GM21786 (cell line): Measurements from ENCODE around the gene UBA3.

Experiments
- ATAC-seq: cut with Tn5 transposase; IDR thresholded peaks from one replicate; pipeline ENCODE4 v1.9.1; 2021; ENCODE audit not compliant: unreplicated experiment

The UBA3 gene

GRCh38 chr3:69080233-69080920 lies at the start of gene UBA3:
TSS of gene UBA3 (minus strand) at chr3:69080365. CDS start at chr3:69080353, 12 bp downstream.
- peak; percentile 36 for ATAC-seq

GRCh38 chr3:69129531-69129930 lies 49.4 kb upstream of the UBA3 start:
- ATAC-seq, result no peak

GRCh38 chr3:69128509-69128908 lies 48.3 kb upstream of the UBA3 start:
- no peak for ATAC-seq

- no peak for ATAC-seq
These were observed 46.8 kb upstream of the UBA3 start for GRCh38 chr3:69126999-69127398.

- ATAC-seq, result no peak
These were observed 46.1 kb upstream of the UBA3 start for GRCh38 chr3:69126216-69126615.

- ATAC-seq, result no peak
These were observed 42.2 kb upstream of the UBA3 start, which contains the start of gene LMOD3 for GRCh38 chr3:69122403-69122802. TSS of gene LMOD3 (minus strand) at chr3:69122595. CDS start at chr3:69122386, 209 bp downstream.

GRCh38 chr3:69121950-69122349 lies 41.8 kb upstream of the UBA3 start:
- ATAC-seq, result no peak

GRCh38 chr3:69121513-69121912 lies 41.3 kb upstream of the UBA3 start:
- ATAC-seq, result no peak

- peak; percentile 71 for ATAC-seq
These were observed 40.8 kb upstream of the UBA3 start for GRCh38 chr3:69120879-69121464.

- no peak for ATAC-seq
These were observed 39.5 kb upstream of the UBA3 start for GRCh38 chr3:69119681-69120080.

- no peak for ATAC-seq
These were observed 39.0 kb upstream of the UBA3 start for GRCh38 chr3:69119138-69119537.

GRCh38 chr3:69118555-69118954 lies 38.4 kb upstream of the UBA3 start:
- no peak for ATAC-seq

- ATAC-seq, result no peak
These were observed 36.7 kb upstream of the UBA3 start for GRCh38 chr3:69116897-69117296.

GRCh38 chr3:69116162-69116561 lies 36.0 kb upstream of the UBA3 start:
- no peak for ATAC-seq

GRCh38 chr3:69115731-69116130 lies 35.6 kb upstream of the UBA3 start:
- no peak for ATAC-seq

GRCh38 chr3:69113536-69113935 lies 33.4 kb upstream of the UBA3 start:
- ATAC-seq, result no peak

- ATAC-seq, result no peak
These were observed 30.9 kb upstream of the UBA3 start for GRCh38 chr3:69110941-69111546.

GRCh38 chr3:69108811-69109210 lies 28.6 kb upstream of the UBA3 start:
- no peak for ATAC-seq

GRCh38 chr3:69107841-69108240 lies 27.7 kb upstream of the UBA3 start:
- no peak for ATAC-seq

- no peak for ATAC-seq
These were observed 25.2 kb upstream of the UBA3 start for GRCh38 chr3:69105320-69105719.

GRCh38 chr3:69104586-69104985 lies 24.4 kb upstream of the UBA3 start:
- no peak for ATAC-seq

GRCh38 chr3:69103123-69103522 lies 23.0 kb upstream of the UBA3 start:
- no peak for ATAC-seq
